ENCODE measurements around the gene MSI2.

Gene MSI2

GRCh38 chr17:57684711-57685498, 428.6 kb downstream of the MSI2 start:
- DNase-seq (ENCODE audit: low spot score): no peak

DNA sequence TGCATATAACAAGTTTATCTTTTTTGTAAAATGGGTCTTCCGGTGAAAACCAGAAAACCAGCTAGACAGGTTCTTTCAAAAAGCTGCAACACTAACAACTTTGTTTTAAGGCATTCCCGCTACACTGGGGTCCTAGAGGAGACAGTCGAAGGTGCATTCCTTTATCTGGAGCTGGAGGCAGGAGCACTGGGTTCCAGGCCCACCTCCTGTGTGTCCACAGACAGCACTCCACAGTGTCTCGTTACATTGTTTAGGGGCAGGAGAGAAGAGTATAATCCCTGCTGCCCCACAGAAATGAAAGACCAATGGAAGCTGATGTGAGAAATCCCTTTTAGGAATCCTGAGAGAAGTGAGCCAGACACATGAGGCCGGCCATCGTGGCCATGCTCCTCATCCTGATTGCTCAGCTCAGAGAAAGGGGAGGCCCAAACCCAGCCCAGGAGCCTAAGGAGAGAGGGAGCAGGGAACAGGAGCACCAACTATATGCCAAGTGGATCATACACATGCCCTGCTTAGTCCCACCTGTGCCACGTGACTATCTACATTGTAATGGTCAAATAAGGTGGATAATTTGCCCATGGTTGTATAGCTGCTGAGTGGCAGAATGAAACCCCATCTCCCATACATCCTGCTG, 429.3 kb downstream of the MSI2 start:
- no peak for DNase-seq (ENCODE audit: low spot score)

GRCh38 chr17:57687642-57688041, 431.3 kb downstream of the MSI2 start:
- no peak for DNase-seq (ENCODE audit: low spot score)

- no peak for DNase-seq (ENCODE audit: low spot score)
Observed at GRCh38 chr17:57689254-57689653, 432.9 kb downstream of the MSI2 start.

- DNase-seq (ENCODE audit: low spot score): no peak
Observed at GRCh38 chr17:57691939-57692338, 435.6 kb downstream of the MSI2 start.

- DNase-seq (ENCODE audit: low spot score): no peak
Observed at GRCh38 chr17:57692770-57693169, 436.4 kb downstream of the MSI2 start.

GRCh38 chr17:57694051-57694450, 437.7 kb downstream of the MSI2 start:
- DNase-seq (ENCODE audit: low spot score): no peak

GRCh38 chr17:57696050-57696449, 439.7 kb downstream of the MSI2 start:
- DNase-seq (ENCODE audit: low spot score): no peak

GRCh38 chr17:57697197-57697596, 440.9 kb downstream of the MSI2 start:
- DNase-seq (ENCODE audit: low spot score): no peak

GRCh38 chr17:57697891-57698711, 441.8 kb downstream of the MSI2 start:
- DNase-seq (ENCODE audit: low spot score): no peak

- no peak for DNase-seq (ENCODE audit: low spot score)
Observed at GRCh38 chr17:57699751-57700219, 443.5 kb downstream of the MSI2 start.

DNA sequence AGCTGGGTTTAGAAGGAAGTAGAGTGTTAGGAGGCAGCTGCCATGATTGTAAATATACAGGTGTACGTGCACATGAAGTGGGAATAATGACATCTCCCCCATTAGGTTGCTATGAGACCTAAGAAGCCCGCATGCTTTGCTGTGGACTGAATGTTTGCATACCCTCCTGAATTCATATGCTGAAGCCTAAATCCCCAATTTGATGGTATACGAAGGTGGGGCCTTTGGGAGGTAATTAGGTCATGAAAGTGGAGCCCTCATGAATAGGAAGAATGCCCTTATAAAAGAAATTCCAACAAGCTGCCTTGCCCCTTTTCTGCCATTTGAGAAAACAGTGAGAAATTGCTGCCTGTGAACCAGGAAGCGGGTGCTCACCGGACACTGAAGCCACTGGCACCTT, 444.8 kb downstream of the MSI2 start:
- DNase-seq (ENCODE audit: low spot score): no peak

DNA sequence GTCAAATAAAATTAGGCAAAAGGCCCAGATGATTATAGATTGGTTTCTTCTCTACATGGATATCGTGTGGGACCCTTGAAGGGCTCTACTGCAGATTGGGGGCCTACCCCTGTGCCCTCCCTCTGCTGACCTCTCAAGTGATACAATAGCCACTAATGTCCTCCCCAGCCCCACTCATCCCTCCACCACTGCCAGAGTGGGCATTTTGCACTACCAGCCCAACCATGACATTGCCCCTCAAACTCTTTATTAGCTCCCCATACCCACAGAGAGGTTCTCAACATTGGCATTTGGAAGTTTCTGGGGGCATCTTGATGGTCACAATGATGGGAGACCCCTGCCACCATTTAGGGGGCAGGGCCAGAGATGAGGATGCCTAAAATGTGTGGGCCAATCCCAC, 446.9 kb downstream of the MSI2 start:
- DNase-seq (ENCODE audit: low spot score): no peak

DNA sequence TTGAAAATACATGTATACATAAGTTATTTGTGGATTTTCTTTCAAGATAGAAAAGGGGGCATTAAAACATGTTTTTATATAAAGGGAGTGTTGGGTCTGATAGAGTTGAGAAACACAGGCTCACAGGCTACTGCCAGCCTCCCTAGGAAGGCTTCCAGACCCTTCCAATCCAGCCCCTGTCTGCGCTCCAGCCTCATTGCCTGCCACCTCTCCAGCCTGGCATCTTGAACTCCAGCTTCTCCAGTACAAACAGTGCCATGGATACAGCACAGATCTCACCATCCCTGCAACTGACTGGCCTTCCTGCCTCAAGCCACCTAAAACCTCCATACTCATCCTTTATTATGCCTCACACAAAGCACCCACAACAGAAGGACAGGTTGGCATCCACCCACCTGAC, 448.1 kb downstream of the MSI2 start:
- DNase-seq (ENCODE audit: low spot score): no peak

- peak; percentile 72 for DNase-seq (ENCODE audit: low spot score)
Observed at GRCh38 chr17:57705921-57706695, 449.8 kb downstream of the MSI2 start.

- DNase-seq (ENCODE audit: low spot score): no peak
Observed at GRCh38 chr17:57706761-57707160, 450.4 kb downstream of the MSI2 start.

DNA sequence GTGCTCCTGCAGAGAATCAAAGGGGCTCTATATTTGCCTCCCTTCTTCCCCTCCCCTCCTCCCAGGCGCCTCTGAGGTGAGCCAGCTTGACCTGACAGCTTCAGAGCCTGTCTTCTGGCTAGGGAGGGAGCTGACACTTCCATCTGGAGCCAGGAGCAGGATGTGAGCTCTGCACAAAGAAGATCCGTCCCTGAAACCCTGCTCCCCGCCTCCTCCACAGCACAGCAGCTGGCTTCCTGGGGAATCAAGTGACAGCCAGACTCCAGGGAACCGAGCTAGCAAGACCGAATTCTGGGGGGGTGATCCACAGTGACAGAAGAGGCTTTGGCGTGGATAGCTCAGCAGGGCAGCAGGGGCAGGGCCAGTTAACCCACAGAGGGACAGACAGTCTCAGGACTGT, 451.6 kb downstream of the MSI2 start:
- peak; percentile 62 for DNase-seq (ENCODE audit: low spot score)

- no peak for DNase-seq (ENCODE audit: low spot score)
Observed at GRCh38 chr17:57708410-57708809, 452.1 kb downstream of the MSI2 start.

DNA sequence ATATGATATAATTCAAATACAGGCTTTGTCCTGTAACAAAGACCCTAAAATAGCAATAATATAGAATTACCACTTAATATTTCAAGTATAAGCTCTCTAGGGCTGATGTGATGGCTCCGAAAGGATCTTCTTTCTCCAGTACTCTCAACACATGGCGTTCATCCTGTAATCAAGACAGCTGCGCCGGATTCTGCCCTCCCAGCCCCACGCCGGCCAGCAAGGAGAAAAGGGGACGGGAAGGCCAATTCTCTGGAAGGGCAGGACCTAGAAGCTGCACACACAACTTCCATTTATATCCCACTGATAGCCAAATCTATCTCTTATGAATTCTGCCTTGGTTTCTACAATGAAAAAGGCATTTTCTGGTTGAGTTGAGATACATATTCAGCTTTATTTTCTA, 456.8 kb downstream of the MSI2 start:
- no peak for DNase-seq (ENCODE audit: low spot score)

DNA sequence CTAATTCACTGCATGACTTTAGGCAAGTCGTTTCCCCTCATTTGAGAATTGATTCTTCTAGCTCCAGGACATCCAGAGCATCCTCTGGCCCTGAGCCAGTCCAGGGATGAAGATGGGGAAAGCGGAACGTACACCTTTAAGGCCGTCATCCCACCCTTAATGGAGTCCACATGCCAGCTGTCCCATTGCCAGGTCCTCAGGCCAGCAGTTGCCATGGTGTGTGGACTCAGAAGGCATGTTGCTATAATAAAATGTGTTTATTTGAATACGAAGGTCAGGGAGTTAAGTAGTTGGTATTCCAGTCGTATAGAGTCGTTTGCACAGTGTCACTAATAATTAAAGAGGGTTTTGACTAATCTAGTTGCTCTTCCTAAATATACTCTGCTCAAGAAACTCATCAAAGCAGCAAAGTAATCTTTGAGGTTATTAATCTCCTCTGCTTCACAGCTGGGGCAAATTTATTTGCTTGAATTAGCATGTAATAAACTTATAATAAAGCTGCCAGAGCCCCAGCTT, 458.4 kb downstream of the MSI2 start:
- no peak for DNase-seq (ENCODE audit: low spot score)

GRCh38 chr17:57715981-57716380, 459.7 kb downstream of the MSI2 start:
- DNase-seq (ENCODE audit: low spot score): no peak

GRCh38 chr17:57718878-57719277, 462.6 kb downstream of the MSI2 start:
- no peak for DNase-seq (ENCODE audit: low spot score)
